WTC11 (cell line): ENCODE data around the gene CD200R1. TPM values are rescaled to one million over a fixed set of nuclear protein-coding genes. Genes with fewer than 3 reads are reported as not detected.

Source experiments
- total RNA-seq: library from RNA; stranded (reverse); gene quantifications from 3 replicates; pipeline ENCODE4 v1.2.3, GENCODE V29; 2021
- TF ChIP-seq, protein P1 (sequence below): sonication (generic); formaldehyde crosslinking; IDR thresholded peaks from 2 replicates; pipeline ENCODE4 v1.8.0; 2023; ENCODE audit warnings: missing genetic modification reagents, mild to moderate bottlenecking, borderline replicate concordance

Gene CD200R1
- total RNA-seq, 1 experiment from 2014 or later, result not detected

DNA sequence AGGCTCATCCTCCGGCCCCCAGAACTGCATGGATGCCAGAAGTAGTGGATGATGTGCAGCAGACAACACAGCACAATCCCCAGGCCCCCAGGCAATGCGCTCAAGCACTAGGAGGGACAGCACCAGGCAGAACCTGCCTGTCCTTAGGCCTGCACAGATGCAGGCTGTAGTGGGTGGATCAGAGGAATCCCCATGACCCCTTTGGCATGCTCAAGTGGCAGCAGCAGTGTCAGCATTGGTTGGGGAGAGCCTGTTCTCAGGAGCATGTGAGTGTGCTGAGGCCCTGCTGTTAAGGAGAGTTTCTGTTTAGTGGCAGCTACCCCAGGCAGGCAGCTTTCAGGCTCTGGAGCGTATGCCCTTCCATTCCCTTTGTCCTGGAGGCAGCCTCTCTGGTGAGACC, 103.2 kb downstream of the CD200R1 start (continued):
- TF ChIP-seq, protein P1, sequence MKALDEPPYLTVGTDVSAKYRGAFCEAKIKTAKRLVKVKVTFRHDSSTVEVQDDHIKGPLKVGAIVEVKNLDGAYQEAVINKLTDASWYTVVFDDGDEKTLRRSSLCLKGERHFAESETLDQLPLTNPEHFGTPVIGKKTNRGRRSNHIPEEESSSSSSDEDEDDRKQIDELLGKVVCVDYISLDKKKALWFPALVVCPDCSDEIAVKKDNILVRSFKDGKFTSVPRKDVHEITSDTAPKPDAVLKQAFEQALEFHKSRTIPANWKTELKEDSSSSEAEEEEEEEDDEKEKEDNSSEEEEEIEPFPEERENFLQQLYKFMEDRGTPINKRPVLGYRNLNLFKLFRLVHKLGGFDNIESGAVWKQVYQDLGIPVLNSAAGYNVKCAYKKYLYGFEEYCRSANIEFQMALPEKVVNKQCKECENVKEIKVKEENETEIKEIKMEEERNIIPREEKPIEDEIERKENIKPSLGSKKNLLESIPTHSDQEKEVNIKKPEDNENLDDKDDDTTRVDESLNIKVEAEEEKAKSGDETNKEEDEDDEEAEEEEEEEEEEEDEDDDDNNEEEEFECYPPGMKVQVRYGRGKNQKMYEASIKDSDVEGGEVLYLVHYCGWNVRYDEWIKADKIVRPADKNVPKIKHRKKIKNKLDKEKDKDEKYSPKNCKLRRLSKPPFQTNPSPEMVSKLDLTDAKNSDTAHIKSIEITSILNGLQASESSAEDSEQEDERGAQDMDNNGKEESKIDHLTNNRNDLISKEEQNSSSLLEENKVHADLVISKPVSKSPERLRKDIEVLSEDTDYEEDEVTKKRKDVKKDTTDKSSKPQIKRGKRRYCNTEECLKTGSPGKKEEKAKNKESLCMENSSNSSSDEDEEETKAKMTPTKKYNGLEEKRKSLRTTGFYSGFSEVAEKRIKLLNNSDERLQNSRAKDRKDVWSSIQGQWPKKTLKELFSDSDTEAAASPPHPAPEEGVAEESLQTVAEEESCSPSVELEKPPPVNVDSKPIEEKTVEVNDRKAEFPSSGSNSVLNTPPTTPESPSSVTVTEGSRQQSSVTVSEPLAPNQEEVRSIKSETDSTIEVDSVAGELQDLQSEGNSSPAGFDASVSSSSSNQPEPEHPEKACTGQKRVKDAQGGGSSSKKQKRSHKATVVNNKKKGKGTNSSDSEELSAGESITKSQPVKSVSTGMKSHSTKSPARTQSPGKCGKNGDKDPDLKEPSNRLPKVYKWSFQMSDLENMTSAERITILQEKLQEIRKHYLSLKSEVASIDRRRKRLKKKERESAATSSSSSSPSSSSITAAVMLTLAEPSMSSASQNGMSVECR (CRISPR knock-in tag), result no peak

Other genes starting within 250 kb of the CD200R1 start
- gene CD200R1L, start 128.2 kb downstream of the CD200R1 start, total RNA-seq, result not detected in 3 replicates
- gene GTPBP8, start 15.9 kb upstream of the CD200R1 start, total RNA-seq, result 18.6 to 19.5 TPM (median 18.6 TPM) in 3 replicates
- gene BOC, start 236.5 kb upstream of the CD200R1 start, total RNA-seq, result 6.6 to 8.0 TPM (median 7.2 TPM) in 3 replicates